ENCODE measurements around the gene PLXNA1.

- TF ChIP-seq CTCF (IDR thresholded peaks at IDR 0.05) (no peak), POLR2A (IDR thresholded peaks at IDR 0.05) (no peak)
Observed at GRCh38 chr3:126972866-126973265, 10.0 kb upstream of the PLXNA1 start.

Measured in ovary (tissue), 3 donors.